Measurements from ENCODE around the gene HSDL2.
"Not testable (repeated sequence)": the region's sequence is repeated elsewhere in the genome, so short reads cannot be mapped to it uniquely, and the experiment has no call there.

The HSDL2 gene

DNA sequence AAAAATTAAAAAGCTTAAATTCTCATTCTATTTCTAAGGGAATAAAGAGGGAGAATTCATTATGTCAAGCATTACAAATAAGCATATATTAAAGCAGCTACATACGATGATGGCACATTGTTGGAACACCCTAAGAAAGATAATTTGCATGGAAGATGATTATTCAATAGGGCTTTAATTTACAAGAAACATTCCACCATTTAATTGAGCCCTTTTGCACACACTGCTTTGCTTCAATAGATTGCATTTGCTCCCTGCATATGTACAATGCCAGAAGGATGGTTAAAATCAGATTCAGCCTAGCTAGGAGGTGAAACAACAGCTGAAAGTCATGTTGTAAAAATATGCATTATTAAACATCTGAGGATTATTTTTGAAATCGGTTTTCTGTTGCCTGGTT, 128.5 kb downstream of the HSDL2 start:
- DNase-seq (ENCODE audit: low read depth in 2 of 2): no peak
- TF ChIP-seq, protein P1, sequence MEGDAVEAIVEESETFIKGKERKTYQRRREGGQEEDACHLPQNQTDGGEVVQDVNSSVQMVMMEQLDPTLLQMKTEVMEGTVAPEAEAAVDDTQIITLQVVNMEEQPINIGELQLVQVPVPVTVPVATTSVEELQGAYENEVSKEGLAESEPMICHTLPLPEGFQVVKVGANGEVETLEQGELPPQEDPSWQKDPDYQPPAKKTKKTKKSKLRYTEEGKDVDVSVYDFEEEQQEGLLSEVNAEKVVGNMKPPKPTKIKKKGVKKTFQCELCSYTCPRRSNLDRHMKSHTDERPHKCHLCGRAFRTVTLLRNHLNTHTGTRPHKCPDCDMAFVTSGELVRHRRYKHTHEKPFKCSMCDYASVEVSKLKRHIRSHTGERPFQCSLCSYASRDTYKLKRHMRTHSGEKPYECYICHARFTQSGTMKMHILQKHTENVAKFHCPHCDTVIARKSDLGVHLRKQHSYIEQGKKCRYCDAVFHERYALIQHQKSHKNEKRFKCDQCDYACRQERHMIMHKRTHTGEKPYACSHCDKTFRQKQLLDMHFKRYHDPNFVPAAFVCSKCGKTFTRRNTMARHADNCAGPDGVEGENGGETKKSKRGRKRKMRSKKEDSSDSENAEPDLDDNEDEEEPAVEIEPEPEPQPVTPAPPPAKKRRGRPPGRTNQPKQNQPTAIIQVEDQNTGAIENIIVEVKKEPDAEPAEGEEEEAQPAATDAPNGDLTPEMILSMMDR (IDR thresholded peaks at IDR 0.05; ENCODE audit: low read depth, low read length): no peak
- H3K4me3 ChIP-seq (replicated peaks in 1 of 2; ENCODE audit: low read depth in 2 of 2, low read length in 2 of 2): no peak overlapping the region

DNA sequence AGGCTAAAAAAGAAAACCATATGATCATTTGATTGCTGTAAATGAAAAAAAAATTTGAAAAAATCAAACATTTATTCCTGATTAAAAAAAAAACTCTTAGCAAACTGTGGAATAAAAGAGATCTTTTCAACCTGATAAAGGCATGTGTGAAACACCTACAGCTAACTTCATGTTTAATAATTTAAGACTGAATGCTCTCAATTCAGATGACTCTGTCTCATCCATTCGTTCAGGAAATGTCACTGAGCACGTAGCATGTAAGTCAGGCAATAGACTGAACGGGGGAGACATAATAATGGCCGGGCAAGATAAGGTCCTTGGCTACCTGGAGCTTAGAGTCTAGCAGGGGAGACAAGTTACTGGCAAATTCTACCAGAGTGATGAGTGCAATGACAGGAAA, 132.5 kb downstream of the HSDL2 start:
- DNase-seq (ENCODE audit: low read depth in 2 of 2): not testable (repeated sequence)

DNA sequence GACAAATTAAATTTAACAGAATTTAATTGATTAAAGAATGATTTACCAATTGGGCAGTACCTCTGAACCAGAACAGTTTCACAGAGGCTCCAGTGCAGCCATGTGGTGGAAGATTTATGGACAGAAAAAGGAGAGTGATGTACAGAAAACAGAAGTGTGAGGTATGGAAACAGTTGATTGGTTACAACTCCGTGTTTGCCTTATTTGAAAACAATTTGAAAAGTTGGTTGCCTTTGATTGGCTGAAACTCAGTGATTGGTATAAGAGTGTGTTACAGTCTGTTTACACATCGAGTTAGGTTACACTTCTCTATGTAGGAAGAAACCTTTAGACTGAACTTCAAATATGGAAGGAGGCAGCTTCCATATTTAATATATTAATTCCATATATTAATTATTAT, 136.9 kb downstream of the HSDL2 start:
- TF ChIP-seq, protein P1 (IDR thresholded peaks at IDR 0.05; ENCODE audit: low read depth, low read length): no peak
- H3K4me3 ChIP-seq (replicated peaks in 1 of 2; ENCODE audit: low read depth in 2 of 2, low read length in 2 of 2): no peak overlapping the region
- DNase-seq (ENCODE audit: low read depth in 2 of 2): no peak

More for the DNA sequence above, 132.5 kb downstream of the HSDL2 start:
- not testable (repeated sequence) for H3K4me3 ChIP-seq (replicated peaks in 1 of 2; ENCODE audit: low read depth in 2 of 2, low read length in 2 of 2)

DNA sequence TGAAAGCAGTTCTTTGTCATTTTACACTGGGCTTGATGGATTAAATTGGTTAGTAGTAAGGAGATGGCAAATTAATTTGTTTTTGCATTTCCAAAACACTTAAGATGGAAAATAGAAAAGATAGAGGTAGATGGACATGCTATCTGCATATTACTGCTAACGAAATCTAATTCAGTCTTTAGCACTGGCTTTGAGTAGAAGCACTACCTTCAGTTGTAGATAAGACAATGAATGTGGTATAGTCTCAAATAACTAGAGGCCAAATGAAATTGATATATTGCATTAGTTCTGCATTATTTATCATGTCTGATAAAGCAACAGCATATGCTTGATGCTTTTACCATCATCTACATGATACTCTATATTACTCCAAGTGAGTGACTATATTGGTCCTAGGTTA, 140.2 kb downstream of the HSDL2 start:
- no peak overlapping the region for H3K4me3 ChIP-seq (replicated peaks in 1 of 2; ENCODE audit: low read depth in 2 of 2, low read length in 2 of 2)
- TF ChIP-seq, protein P1 (IDR thresholded peaks at IDR 0.05; ENCODE audit: low read depth, low read length): no peak
- no peak for DNase-seq (ENCODE audit: low read depth in 2 of 2)

DNA sequence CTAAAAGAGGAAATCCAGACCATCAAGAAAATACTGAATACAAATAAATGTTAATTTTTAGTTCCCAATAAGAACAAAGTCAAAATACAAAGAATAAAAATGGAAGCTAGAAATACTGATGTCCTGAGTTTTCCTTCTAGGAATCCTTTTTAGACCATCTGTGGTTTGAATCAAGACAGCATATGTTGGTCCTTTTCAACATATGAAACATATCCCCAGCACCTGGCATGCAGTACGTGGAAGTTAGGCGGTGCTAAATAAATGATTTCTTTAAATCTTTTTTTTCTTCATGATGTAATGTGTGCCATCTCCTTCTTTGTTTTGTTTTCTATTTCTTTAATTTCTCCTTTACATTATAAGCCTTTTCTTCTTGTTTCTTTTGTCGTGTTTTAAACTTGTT, 140.7 kb downstream of the HSDL2 start:
- DNase-seq (ENCODE audit: low read depth in 2 of 2): no peak
- no peak overlapping the region for H3K4me3 ChIP-seq (replicated peaks in 1 of 2; ENCODE audit: low read depth in 2 of 2, low read length in 2 of 2)
- TF ChIP-seq, protein P1 (IDR thresholded peaks at IDR 0.05; ENCODE audit: low read depth, low read length): no peak
